ENCODE results near the gene BIN1. TPM values are rescaled to one million over a fixed set of nuclear protein-coding genes. Genes with fewer than 3 reads are reported as not detected.

BIN1 gene
- total RNA-seq, 2 experiments from 2014 or later: 130 to 131 TPM

DNA sequence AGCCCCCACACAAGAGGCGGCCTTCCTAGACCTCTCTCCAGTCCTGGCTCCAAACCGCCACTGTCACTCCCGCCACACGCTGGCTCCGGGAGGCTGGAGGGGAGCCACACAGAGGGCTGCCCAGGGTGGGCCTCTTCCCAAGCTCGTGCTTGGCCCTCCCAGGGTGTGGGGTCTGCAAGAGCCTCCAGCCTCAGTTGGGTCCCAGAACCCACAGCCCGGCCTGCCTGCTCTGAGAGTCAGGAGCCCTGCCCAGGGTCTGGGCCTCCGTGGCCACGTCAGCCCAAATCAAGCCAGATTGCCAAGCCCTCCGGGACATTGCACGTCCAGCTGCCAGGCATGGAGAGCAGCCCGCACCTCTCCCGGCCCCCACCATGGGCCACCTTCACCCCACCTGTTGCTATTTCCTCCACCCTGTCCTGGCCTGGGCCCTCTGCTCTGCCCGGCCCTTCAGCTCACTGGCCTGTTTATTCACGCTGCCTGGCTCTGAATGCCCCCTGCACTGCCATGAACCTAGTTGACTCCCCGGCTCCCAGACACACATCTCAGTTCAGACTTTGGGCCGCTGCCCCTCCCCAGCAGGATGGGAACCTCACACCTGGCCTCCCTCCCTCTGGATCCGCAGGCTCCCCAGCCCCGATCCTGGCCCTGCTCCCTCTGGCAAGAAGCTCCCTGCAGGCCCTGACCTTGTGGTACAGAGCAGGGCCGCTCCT is 61.0 kb downstream of the BIN1 start:
- Mint-ChIP-seq H3K4me3 (no peak overlapping the region), H3K4me1 (peaks cover 2% of the 10 kb centered on the region), H3K27ac (no peak overlapping the region), H3K36me3 (ENCODE audit: low read depth) (peaks cover 10% of the 10 kb centered on the region), H3K27me3 (no peaks in the 10 kb centered on the region), H3K9me3 (no peaks in the 10 kb centered on the region)
- no peak for DNase-seq
- CTCF ChIA-PET: no interaction called here
- POLR2A ChIA-PET: no interaction called here

GRCh38 chr2:127044977-127045661 is 61.8 kb downstream of the BIN1 start:
- Mint-ChIP-seq H3K27me3 (no peaks in the 10 kb centered on the region), H3K36me3 (ENCODE audit: low read depth) (peaks cover 10% of the 10 kb centered on the region), H3K4me1 (peaks cover 4% of the 10 kb centered on the region), H3K9me3 (no peaks in the 10 kb centered on the region), H3K27ac (no peak overlapping the region), H3K4me3 (no peak overlapping the region)
- ChIA-PET POLR2A (no interaction called here), CTCF (no interaction called here)
- DNase-seq: no peak

DNA sequence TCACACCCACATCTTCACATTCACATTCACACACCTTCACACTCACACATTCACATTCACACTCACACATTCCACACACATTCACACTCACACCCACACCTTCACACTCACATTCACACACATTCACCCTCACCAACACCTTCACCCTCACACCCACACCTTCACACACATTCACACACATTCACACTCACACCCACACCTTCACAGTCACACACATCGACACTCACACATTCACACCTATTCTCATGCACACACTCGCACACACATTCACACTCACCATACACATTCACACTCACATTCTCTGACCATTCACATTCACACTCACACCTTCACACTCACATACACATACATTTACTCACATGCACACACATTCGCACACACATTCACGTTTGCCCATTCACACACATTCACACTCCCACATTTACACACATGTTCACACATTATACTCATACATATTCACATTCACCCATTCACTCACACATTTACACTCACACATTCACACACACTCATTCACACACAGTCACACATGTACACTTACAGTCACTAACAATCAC is 62.7 kb downstream of the BIN1 start:
- ChIA-PET POLR2A (no interaction called here), CTCF (no interaction called here)
- H3K27ac Mint-ChIP-seq: no peak overlapping the region
- H3K9me3 Mint-ChIP-seq: no peaks in the 10 kb centered on the region
- no peak for DNase-seq
- H3K4me3 Mint-ChIP-seq: no peak overlapping the region
- peaks cover 10% of the 10 kb centered on the region for H3K36me3 Mint-ChIP-seq (ENCODE audit: low read depth)
- no peaks in the 10 kb centered on the region for H3K27me3 Mint-ChIP-seq
- H3K4me1 Mint-ChIP-seq: peaks cover 11% of the 10 kb centered on the region

- DNase-seq: no peak
- Mint-ChIP-seq H3K4me1 (peaks cover 12% of the 10 kb centered on the region), H3K27me3 (no peaks in the 10 kb centered on the region), H3K36me3 (ENCODE audit: low read depth) (peaks cover 8% of the 10 kb centered on the region), H3K27ac (no peak overlapping the region), H3K9me3 (no peaks in the 10 kb centered on the region), H3K4me3 (no peak overlapping the region)
- ChIA-PET POLR2A (no interaction called here), CTCF (no interaction called here)
Measured at GRCh38 chr2:127043367-127044164, 63.4 kb downstream of the BIN1 start.

- Mint-ChIP-seq H3K27me3 (no peaks in the 10 kb centered on the region), H3K36me3 (ENCODE audit: low read depth) (peaks cover under 1% of the 10 kb centered on the region), H3K4me1 (peaks cover 12% of the 10 kb centered on the region), H3K4me3 (no peak overlapping the region), H3K9me3 (no peaks in the 10 kb centered on the region), H3K27ac (no peak overlapping the region)
- DNase-seq: no peak
- ChIA-PET CTCF (interaction anchor here (1.2 to 1.4 kb wide), 2 partner anchors 8 to 9 kb away, joined by 3 to 4 read pairs; no protein-coding TSS in a partner anchor), POLR2A (no interaction called here)
Measured at GRCh38 chr2:127041259-127041970, 65.5 kb downstream of the BIN1 start.

DNA sequence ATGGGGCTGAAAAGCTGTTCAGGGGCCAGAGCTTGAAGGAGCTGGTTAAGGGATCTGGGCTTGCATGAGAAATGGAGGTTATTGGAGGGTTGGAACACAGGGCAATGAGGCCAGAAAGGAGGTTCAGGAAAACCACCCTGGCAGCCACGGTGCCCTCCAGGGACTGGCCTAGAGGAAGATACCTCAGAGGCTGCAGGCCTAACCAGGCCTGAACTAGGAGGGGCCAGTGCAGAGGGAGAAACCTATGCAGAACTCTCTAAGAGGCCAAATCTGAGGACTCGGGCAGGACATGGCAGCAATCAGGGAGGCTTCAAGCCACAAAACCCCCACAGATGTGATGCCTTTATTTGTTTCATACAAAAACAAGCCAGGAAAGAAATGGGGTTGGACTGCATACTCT is 66.8 kb downstream of the BIN1 start:
- H3K27ac Mint-ChIP-seq: no peak overlapping the region

GRCh38 chr2:127039387-127040031 is 67.4 kb downstream of the BIN1 start:
- no peak overlapping the region for H3K27ac Mint-ChIP-seq
- H3K9me3 Mint-ChIP-seq: no peaks in the 10 kb centered on the region
- POLR2A ChIA-PET: no interaction called here
- H3K4me3 Mint-ChIP-seq: no peak overlapping the region
- no peaks in the 10 kb centered on the region for H3K36me3 Mint-ChIP-seq (ENCODE audit: low read depth)
- H3K4me1 Mint-ChIP-seq: peaks cover 12% of the 10 kb centered on the region
- no peaks in the 10 kb centered on the region for H3K27me3 Mint-ChIP-seq
- CTCF ChIA-PET: interaction anchor here (2.2 kb wide), 1 partner anchor 11 kb away, joined by 14 read pairs; no protein-coding TSS in a partner anchor
- DNase-seq: no peak

More for the DNA sequence above, 66.8 kb downstream of the BIN1 start:
- no peak overlapping the region for H3K4me3 Mint-ChIP-seq
- H3K36me3 Mint-ChIP-seq (ENCODE audit: low read depth): no peaks in the 10 kb centered on the region
- no peaks in the 10 kb centered on the region for H3K27me3 Mint-ChIP-seq
- no peak for DNase-seq
- CTCF ChIA-PET: interaction anchor here (2.2 kb wide), 1 partner anchor 10 kb away, joined by 14 read pairs; no protein-coding TSS in a partner anchor
- H3K4me1 Mint-ChIP-seq: peaks cover 12% of the 10 kb centered on the region
- H3K9me3 Mint-ChIP-seq: no peaks in the 10 kb centered on the region
- POLR2A ChIA-PET: no interaction called here

GRCh38 chr2:127037476-127037875 is 69.5 kb downstream of the BIN1 start:
- Mint-ChIP-seq H3K27ac (no peak overlapping the region), H3K36me3 (ENCODE audit: low read depth) (no peaks in the 10 kb centered on the region), H3K4me3 (no peak overlapping the region), H3K9me3 (no peaks in the 10 kb centered on the region), H3K4me1 (peaks cover 16% of the 10 kb centered on the region), H3K27me3 (no peaks in the 10 kb centered on the region)
- CTCF ChIA-PET: no interaction called here
- no peak for DNase-seq
- POLR2A ChIA-PET: no interaction called here

- H3K9me3 Mint-ChIP-seq: no peaks in the 10 kb centered on the region
- H3K36me3 Mint-ChIP-seq (ENCODE audit: low read depth): no peaks in the 10 kb centered on the region
- DNase-seq: no peak
- no peak overlapping the region for H3K27ac Mint-ChIP-seq
- ChIA-PET POLR2A (no interaction called here), CTCF (no interaction called here)
- H3K4me3 Mint-ChIP-seq: no peak overlapping the region
- H3K4me1 Mint-ChIP-seq: peaks cover 24% of the 10 kb centered on the region
- peaks cover 3% of the 10 kb centered on the region for H3K27me3 Mint-ChIP-seq
Measured at GRCh38 chr2:127034883-127035611, 71.9 kb downstream of the BIN1 start.

GRCh38 chr2:127034051-127034450 is 72.9 kb downstream of the BIN1 start:
- Mint-ChIP-seq H3K9me3 (no peaks in the 10 kb centered on the region), H3K27ac (no peak overlapping the region), H3K4me3 (no peak overlapping the region), H3K4me1 (peaks cover 17% of the 10 kb centered on the region), H3K36me3 (ENCODE audit: low read depth) (no peaks in the 10 kb centered on the region), H3K27me3 (peaks cover 7% of the 10 kb centered on the region)
- CTCF ChIA-PET: no interaction called here
- DNase-seq: no peak
- POLR2A ChIA-PET: no interaction called here

- DNase-seq: no peak
- Mint-ChIP-seq H3K27me3 (peaks cover 19% of the 10 kb centered on the region), H3K36me3 (ENCODE audit: low read depth) (no peaks in the 10 kb centered on the region), H3K27ac (no peak overlapping the region), H3K4me3 (no peak overlapping the region), H3K9me3 (no peaks in the 10 kb centered on the region), H3K4me1 (peaks cover 17% of the 10 kb centered on the region)
- CTCF ChIA-PET: interaction anchor here (0.8 kb wide), 1 partner anchor 9 kb away, joined by 3 read pairs; no protein-coding TSS in a partner anchor
- POLR2A ChIA-PET: no interaction called here
Measured at GRCh38 chr2:127032621-127033020, 74.3 kb downstream of the BIN1 start.

Data from activated CD4-positive, alpha-beta memory T cell treated with anti-CD3 and anti-CD28 coated beads, Interleukin-2, amount 10 ng/mL, durations not matched to agents 7 days and 5 days (primary cell).